ENCODE measurements around the gene OR5AP2. TPM values are rescaled to one million over a fixed set of nuclear protein-coding genes. Genes with fewer than 3 reads are reported as not detected.

OR5AP2 gene
- total and polyA plus RNA-seq, 8 donors = not detected

GRCh38 chr11:56659755-56660154 is 17.5 kb upstream of the OR5AP2 start:
- Histone ChIP-seq H3K4me1 (no peaks in the 10 kb centered on the region), H3K4me3 (no peak overlapping the region), H3K27ac (no peak overlapping the region), H3K36me3 (no peaks in the 10 kb centered on the region), H3K9me3 (peaks cover 0 to 5% of the 10 kb centered on the region in 2 donors), H3K27me3 (no peaks in the 10 kb centered on the region)
- no peak for ATAC-seq
- intact Hi-C loops (cut with DNase I) = no loop called here
- no peak for DNase-seq
- no peak for TF ChIP-seq CTCF (IDR thresholded peaks at IDR 0.05)

GRCh38 chr11:56637500-56637899 is 4.7 kb downstream of the OR5AP2 start:
- no peaks in the 10 kb centered on the region for H3K9me3 ChIP-seq
- no peak for TF ChIP-seq CTCF (IDR thresholded peaks at IDR 0.05)
- H3K27me3 ChIP-seq = no peaks in the 10 kb centered on the region
- H3K27ac ChIP-seq = no peak overlapping the region
- intact Hi-C loops (cut with DNase I) = no loop called here
- no peak overlapping the region for H3K4me3 ChIP-seq
- ATAC-seq = no peak
- no peak for DNase-seq
- no peaks in the 10 kb centered on the region for H3K36me3 ChIP-seq
- H3K4me1 ChIP-seq = no peaks in the 10 kb centered on the region

GRCh38 chr11:56636861-56637260 is 5.4 kb downstream of the OR5AP2 start:
- ATAC-seq (no peak), DNase-seq (no peak)
- TF ChIP-seq CTCF (IDR thresholded peaks at IDR 0.05) = no peak
- H3K9me3 ChIP-seq = no peaks in the 10 kb centered on the region
- no peak overlapping the region for H3K4me3 ChIP-seq
- H3K4me1 ChIP-seq = no peaks in the 10 kb centered on the region
- H3K27ac ChIP-seq = no peak overlapping the region
- intact Hi-C loops (cut with DNase I) = no loop called here
- H3K27me3 ChIP-seq = no peaks in the 10 kb centered on the region
- H3K36me3 ChIP-seq = no peaks in the 10 kb centered on the region

- no peak for TF ChIP-seq CTCF (IDR thresholded peaks at IDR 0.05)
- H3K27ac ChIP-seq = no peak overlapping the region
- H3K27me3 ChIP-seq = no peaks in the 10 kb centered on the region
- H3K36me3 ChIP-seq = no peaks in the 10 kb centered on the region
- no peaks in the 10 kb centered on the region for H3K9me3 ChIP-seq
- H3K4me1 ChIP-seq = no peaks in the 10 kb centered on the region
- no peak for ATAC-seq
- DNase-seq = no peak
- H3K4me3 ChIP-seq = no peak overlapping the region
- intact Hi-C loops (cut with DNase I) = no loop called here
Observed at GRCh38 chr11:56632329-56632728, 9.9 kb downstream of the OR5AP2 start.

- Histone ChIP-seq H3K27me3 (no peaks in the 10 kb centered on the region), H3K4me3 (no peak overlapping the region), H3K36me3 (no peaks in the 10 kb centered on the region), H3K27ac (no peak overlapping the region), H3K9me3 (no peaks in the 10 kb centered on the region), H3K4me1 (no peaks in the 10 kb centered on the region)
- TF ChIP-seq CTCF (IDR thresholded peaks at IDR 0.05) = no peak
- ATAC-seq = no peak
- DNase-seq = no peak
- intact Hi-C loops (cut with DNase I) = no loop called here
Observed at GRCh38 chr11:56625946-56626345, 16.3 kb downstream of the OR5AP2 start.
